Measurements from ENCODE around the gene COL6A3.
"Not testable (repeated sequence)": the region's sequence is repeated elsewhere in the genome, so short reads cannot be mapped to it uniquely, and the experiment has no call there.

Gene COL6A3

GRCh38 chr2:237319086-237319820 is 94.7 kb downstream of the COL6A3 start:
- no peak for DNase-seq (ENCODE audit: low read depth, low spot score)

DNA sequence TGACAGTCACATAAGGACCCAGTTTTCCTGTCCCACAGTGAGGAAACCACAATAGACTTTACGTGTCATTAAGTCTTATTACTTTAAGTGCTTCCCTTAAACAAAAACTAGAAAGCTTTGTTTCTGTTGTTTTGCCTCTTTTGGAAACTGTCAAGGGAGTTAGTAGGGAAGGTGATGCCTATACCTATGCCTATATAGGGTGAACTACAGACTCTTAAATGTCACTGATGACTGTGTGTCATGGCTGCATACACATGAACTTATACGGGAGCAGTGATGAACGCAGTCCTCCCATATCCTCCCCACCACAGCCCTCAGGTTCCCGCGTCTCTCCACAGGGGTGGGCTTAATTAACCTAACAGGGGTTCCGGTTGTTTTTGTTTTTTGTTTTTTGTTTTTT is 97.6 kb downstream of the COL6A3 start:
- DNase-seq (ENCODE audit: low read depth, low spot score), result no peak

DNA sequence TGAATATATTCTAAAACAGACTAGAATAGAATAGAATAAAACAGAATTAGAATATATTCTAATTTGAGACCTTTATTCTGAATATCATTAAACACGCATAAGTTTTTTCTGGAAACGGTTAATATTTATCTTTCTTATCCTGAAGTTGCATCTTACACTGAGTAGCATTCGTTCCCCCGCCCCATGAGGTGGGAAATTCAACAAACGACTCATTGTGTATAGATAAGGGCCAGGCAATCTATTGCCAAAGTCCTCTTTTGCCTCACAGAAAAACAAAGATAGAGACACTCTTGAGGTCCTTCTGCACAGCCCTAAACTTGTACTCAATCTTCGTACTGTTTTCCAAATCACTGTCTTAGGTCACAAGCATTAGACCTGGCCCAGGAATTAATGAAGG is 98.1 kb downstream of the COL6A3 start:
- DNase-seq (ENCODE audit: low read depth, low spot score), result no peak

DNA sequence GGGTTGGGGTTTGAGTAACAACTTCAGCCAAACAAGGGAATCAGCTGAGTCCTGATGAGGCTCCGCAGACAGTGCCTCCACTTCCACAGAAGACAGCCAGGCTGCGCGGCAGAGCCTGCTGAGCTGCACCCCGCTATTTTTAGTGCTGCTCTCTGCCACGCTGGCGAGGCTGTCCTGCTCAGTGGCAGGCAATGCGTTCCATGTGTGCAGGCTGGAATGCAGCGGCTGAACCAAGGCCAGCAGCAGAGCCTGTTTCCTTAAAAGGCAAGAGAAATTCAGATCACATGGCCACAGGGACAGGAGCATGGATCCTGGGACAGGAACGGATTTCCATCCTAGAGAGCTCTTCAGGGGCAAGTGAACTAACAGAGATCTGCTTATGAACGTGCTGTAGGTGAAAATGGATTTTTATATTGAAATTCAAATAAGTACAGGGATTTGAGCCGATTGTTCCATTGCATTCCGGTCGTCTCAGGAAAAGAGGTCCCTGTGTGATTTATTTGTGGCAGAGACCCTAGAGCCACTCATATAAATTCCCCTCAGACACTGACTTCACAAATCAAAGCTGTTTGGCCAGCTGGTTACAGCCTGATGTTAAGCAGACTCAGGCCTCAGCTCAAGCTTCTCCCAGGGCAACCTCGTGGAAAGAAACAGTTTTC is 98.7 kb downstream of the COL6A3 start:
- no peak for DNase-seq (ENCODE audit: low read depth, low spot score)

- no peak for DNase-seq (ENCODE audit: low read depth, low spot score)
Observed at GRCh38 chr2:237314681-237315080, 99.3 kb downstream of the COL6A3 start.

DNA sequence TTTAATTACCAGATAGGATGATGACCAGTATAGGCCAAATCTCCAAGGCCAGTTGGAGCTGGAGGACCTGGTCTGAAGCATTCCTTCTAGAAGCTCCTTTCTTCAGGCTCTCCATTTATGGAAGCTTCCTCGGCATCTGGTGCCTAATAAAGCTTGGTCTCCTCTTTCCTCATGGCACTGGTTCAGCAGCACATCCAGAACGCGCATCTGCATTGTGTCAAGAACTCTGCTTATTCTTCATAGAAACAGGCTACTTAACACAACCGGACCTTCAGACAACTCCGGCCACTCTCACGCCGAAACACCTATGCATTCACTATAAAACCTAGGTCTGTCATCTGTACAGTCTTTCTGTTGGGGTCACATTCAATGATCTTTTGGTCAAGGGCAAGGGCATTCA is 99.8 kb downstream of the COL6A3 start:
- no peak for DNase-seq (ENCODE audit: low read depth, low spot score)

GRCh38 chr2:237312021-237312755 is 101.8 kb downstream of the COL6A3 start:
- no peak for DNase-seq (ENCODE audit: low read depth, low spot score)

DNA sequence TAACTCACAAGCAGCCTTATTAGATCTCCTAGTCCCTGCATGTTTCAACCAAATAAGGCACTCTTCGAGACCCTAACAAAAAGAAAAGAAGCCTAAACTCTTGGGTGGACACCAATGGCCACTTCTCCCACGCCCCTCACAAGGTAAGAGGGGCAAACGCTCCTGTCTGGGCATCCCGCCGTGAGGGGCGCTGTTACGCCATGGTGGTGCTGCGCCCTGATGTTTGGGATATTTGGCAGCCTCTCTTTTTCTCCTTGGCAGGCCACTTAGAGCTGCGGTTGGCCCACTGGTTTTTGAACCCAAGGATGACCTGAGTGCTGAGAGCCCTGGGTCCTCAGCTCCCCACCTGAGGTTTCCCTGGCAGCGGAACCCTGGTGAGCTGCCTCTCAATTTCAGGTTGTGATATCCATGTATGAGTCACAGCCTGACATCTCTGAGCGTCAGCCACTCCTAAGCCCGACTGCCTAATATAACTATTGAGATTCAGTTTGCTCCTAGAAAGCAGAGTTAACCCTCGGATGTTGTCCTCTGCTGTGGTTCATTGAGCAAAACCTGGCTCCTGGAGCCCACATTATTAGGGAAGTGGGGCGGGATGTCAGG is 103.3 kb downstream of the COL6A3 start:
- DNase-seq (ENCODE audit: low read depth, low spot score), result no peak

DNA sequence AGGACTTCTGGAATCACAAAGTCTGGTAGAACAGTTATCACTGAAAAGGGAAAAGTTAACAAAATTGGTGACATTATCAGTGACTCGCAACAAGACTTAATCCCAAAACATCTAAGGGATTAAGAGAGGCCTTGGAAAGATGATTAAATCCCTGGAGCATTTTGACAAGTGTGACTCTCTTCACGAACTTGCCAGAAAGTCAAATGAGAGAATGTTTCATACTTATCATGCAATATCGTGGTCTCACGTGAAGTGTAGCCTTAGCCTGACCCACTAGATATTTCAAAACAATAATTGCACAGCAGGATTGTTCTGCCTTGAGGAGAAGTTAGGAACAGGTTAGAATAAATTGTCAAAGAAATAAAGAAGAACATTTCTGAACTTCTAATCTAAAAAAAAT is 104.5 kb downstream of the COL6A3 start:
- DNase-seq (ENCODE audit: low read depth, low spot score), result no peak

GRCh38 chr2:237309011-237309410 is 105.0 kb downstream of the COL6A3 start:
- DNase-seq (ENCODE audit: low read depth, low spot score), result no peak

DNA sequence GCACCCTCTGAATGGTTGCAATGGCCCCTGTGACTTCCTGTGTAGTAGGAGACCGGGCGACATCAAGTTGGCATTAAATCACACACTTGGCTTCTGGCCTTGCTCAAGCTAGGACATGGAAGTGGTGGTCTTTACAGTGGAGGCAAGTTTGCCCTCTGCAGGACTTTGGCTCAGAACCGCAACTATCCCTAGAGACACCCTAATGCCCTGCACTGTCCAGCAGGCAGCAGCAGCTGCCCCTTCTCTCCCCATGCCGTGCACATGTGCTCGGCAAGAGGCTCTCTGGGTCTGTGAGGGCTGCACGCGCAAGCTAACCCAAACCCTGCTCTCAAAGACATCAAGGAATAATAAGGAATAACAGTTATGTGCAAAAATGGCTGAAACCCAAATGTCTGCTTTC is 106.5 kb downstream of the COL6A3 start:
- DNase-seq (ENCODE audit: low read depth, low spot score), result no peak

GRCh38 chr2:237306787-237307170 is 107.2 kb downstream of the COL6A3 start:
- DNase-seq (ENCODE audit: low read depth, low spot score), result no peak

- no peak for DNase-seq (ENCODE audit: low read depth, low spot score)
Observed at GRCh38 chr2:237306083-237306786, 107.7 kb downstream of the COL6A3 start.

DNA sequence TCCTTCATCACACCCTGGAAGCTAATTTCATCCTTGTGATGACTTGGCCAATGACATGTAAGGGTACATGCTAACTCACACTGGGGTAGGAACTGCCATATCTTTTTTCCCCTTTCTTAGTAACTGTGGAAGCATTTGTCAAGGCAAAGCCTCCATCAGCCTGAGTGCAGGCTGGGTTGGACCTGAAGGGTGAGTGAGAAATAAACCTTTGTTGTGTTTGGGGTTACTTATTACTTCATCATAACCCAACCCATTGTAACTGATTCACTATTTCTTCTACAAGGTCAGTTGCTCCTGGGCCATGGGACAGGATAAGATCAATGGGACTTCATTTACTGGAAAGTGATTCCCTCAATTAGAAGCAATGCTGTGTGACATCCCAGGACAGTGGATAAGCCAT is 108.4 kb downstream of the COL6A3 start:
- DNase-seq (ENCODE audit: low read depth, low spot score), result no peak

DNA sequence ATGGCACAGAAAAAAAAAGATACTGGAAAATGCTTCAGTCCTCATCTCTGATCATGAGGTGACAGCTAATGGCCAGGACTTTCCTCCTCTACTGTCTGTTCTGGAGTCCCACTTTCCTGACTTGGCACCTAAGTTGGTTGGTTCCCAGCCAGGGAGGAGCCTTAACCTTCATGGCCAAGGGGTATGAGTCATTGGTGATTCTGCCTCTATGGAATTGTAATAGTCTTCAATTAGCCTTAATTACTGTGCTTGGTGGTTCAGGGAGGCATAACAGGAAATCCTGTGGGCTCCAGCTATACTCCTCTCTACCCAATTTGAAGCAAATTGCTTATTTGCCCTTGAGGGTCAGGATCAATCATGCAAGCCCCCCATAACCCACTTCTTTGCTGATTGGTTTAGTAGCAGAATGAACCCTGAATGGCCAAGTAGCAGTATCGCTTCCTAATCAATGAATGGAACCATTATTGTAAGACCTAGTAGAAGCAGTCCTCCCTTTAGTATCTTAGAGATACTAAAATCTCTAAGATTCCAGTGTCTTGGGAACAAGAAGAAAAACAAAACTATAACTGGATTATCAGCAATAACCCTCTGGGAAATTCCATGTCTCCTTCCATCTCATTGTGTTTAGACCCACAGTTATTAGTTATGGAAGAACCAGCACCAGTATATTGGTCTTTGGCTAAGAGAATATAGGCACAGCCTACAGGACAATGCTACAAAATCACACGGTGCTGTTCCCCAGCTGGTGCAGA is 109.0 kb downstream of the COL6A3 start:
- DNase-seq (ENCODE audit: low read depth, low spot score), result no peak

DNA sequence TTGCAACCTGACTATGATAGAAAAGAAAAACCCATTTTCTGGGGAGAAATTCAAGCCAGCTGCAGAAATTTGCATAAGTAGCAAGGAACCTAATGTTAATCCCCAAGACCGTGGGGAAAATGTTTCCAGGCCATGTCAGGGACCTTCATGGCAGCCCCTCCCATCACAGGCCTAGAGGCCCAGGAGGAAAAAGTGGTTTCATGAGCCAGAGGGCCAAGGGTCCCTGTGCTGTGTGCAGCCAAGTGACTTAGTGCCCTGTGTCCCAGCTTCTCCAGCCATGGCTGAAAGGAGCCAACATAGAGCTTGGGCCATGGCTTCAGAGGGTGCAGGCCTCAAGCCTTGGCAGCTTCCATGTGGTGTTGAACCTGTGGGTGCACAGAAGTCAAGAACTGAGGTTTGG is 110.7 kb downstream of the COL6A3 start:
- DNase-seq (ENCODE audit: low read depth, low spot score), result not testable (repeated sequence)

DNA sequence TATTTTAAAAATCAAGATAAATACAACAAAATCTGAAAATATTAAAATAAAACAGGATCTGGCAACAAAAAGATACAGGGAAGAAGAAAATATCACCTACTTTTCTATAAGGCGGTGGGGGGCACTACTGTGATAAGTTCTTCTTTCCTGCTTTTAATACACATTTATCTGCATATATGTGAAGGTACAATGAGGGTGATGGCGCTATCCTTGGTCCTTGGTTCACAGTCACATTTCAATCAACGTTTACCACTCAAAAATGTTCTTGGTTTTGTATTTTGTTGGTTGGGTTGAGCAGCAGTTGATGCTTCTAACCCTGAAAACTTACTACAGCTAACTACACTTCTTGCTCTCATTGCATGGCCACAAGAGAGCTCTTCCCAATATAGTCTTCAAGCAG is 112.4 kb downstream of the COL6A3 start:
- no peak for DNase-seq (ENCODE audit: low read depth, low spot score)

DNA sequence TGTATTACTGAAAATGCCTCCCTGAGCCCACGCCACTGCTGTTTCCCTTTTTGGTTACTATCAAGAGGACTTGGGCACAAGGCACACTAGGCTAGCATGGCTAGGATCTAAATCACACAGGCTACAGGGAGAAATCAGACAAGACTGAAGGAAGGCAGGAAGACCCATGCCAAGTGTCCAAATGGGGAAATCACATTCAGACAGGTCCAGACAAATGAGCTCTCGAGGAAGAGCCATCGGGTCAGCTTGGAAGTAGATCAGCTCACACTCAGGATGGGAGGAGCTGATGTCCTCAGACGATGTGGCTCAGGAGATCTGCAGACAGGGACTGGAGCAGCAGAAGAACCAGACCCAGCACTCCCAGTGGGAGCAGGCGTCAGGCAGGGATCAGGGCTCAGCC is 113.2 kb downstream of the COL6A3 start:
- no peak for DNase-seq (ENCODE audit: low read depth, low spot score)

DNA sequence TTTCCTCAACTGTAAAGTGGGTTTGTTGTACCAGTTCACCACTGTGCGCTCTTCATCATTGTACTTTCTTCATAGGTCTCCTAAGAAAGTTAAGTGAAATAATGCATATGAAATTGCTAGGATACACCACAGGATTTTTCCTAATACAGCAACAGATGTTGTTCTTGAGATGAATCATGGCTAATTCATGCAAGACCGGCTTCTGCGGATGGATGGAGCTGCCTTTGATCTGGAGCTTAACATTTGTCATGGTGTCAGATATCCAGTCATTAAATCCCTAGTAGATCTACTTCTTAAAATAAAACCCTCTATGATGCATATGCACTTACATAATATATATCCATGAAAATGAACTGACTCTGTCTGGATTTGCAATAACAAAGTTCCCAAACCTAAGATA is 114.1 kb downstream of the COL6A3 start:
- DNase-seq (ENCODE audit: low read depth, low spot score), result no peak

DNA sequence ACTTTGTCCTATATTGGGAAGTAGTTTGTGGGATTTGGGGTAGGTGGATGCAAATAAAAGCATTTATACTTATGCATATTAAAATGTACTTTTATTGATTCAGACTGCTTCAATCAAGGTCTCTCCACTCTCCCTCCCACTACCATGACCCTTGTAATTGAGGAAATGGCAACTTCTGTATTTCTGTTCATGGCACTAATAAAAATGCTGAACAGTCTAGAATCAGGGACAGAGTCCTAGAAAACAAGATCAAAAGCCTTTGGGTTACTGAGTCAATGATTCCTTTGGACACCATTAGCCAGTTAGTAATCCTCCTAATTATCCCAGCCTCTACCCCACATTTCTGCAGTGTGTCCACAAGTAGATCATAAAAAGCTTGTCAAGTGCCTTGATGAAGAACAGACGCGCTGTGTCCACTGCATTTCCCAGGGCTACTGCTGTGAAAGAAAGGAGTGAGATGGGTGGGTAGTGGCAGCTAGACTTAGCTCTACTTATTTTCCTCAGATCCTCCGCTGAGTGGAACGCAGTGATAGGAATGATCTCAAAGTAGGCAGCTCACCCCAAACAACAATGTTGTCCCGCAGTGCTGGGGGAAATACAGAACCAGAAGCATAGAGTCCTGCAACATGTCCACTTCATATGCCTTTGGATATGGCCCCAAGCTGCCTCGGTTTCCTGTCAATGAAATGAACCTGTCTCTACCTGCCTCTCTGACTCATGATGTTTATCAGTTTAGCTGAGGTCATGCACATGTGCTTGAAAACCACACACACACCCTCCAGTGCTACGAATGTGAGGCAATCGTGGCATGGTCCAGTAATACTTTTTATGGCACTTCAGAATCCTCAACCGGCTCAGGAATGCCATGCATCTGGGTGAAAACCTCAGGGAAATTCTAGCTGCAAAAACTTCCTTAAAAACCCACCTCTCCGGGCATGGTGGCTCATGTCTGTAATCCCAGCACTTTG is 115.5 kb downstream of the COL6A3 start:
- DNase-seq (ENCODE audit: low read depth, low spot score), result no peak

All from activated CD4-positive, CD25-positive, alpha-beta regulatory T cell treated with anti-CD3 and anti-CD28 coated beads, Interleukin-2, amount 50 U/mL, for 16 hours (primary cell).